Measurements from ENCODE around the gene RSAD1.

DNA sequence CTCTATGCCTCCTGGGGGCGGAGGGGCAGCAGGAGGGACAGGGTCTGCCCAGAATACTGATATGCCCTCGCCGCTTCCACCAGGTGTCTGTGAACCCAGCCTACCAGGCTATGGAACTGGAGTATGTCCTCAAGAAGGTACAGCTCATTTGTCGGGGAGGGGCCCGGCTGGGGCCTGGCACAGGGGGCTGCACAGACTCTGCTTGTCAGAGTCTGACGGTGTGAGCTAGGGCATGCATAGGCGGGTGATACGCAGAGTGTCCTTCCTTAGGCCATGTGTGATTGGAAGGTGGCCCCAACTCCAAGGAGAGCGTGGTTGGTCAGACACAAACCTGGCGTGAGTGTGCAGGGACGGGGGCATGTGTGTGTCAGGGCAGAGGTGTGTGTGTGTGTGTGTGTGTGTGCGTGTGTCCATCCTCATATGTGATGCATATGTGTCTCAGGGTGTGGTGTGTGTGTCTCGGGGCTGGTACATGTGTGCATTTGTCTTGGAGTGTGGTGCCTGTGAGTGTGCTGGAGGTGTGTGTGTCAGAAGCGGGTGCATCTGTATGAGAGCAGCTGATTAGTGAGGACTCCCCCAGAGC, 17.0 kb upstream of the RSAD1 start:
- TF ChIP-seq, protein P1, sequence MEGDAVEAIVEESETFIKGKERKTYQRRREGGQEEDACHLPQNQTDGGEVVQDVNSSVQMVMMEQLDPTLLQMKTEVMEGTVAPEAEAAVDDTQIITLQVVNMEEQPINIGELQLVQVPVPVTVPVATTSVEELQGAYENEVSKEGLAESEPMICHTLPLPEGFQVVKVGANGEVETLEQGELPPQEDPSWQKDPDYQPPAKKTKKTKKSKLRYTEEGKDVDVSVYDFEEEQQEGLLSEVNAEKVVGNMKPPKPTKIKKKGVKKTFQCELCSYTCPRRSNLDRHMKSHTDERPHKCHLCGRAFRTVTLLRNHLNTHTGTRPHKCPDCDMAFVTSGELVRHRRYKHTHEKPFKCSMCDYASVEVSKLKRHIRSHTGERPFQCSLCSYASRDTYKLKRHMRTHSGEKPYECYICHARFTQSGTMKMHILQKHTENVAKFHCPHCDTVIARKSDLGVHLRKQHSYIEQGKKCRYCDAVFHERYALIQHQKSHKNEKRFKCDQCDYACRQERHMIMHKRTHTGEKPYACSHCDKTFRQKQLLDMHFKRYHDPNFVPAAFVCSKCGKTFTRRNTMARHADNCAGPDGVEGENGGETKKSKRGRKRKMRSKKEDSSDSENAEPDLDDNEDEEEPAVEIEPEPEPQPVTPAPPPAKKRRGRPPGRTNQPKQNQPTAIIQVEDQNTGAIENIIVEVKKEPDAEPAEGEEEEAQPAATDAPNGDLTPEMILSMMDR (IDR thresholded peaks at IDR 0.05; ENCODE audit: low read depth, low read length, missing input control): no peak
- TF ChIP-seq RXRA (IDR thresholded peaks at IDR 0.05): no peak
- TF ChIP-seq JUND (IDR thresholded peaks at IDR 0.05): no peak
- TF ChIP-seq RAD21 (IDR thresholded peaks at IDR 0.05): no peak
- TF ChIP-seq EGR1 (IDR thresholded peaks at IDR 0.05; ENCODE audit: low read depth in 2 of 2): no peak
- no peak for TF ChIP-seq MAX (IDR thresholded peaks at IDR 0.05)
- TF ChIP-seq, protein P2, sequence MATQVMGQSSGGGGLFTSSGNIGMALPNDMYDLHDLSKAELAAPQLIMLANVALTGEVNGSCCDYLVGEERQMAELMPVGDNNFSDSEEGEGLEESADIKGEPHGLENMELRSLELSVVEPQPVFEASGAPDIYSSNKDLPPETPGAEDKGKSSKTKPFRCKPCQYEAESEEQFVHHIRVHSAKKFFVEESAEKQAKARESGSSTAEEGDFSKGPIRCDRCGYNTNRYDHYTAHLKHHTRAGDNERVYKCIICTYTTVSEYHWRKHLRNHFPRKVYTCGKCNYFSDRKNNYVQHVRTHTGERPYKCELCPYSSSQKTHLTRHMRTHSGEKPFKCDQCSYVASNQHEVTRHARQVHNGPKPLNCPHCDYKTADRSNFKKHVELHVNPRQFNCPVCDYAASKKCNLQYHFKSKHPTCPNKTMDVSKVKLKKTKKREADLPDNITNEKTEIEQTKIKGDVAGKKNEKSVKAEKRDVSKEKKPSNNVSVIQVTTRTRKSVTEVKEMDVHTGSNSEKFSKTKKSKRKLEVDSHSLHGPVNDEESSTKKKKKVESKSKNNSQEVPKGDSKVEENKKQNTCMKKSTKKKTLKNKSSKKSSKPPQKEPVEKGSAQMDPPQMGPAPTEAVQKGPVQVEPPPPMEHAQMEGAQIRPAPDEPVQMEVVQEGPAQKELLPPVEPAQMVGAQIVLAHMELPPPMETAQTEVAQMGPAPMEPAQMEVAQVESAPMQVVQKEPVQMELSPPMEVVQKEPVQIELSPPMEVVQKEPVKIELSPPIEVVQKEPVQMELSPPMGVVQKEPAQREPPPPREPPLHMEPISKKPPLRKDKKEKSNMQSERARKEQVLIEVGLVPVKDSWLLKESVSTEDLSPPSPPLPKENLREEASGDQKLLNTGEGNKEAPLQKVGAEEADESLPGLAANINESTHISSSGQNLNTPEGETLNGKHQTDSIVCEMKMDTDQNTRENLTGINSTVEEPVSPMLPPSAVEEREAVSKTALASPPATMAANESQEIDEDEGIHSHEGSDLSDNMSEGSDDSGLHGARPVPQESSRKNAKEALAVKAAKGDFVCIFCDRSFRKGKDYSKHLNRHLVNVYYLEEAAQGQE (IDR thresholded peaks at IDR 0.05): no peak
- TF ChIP-seq GABPA (IDR thresholded peaks at IDR 0.05 in 1 of 2, conservative IDR thresholded peaks at IDR 0.05 in 1 of 2): no peak
- TF ChIP-seq SP1 (IDR thresholded peaks at IDR 0.05): no peak
- no peak for TF ChIP-seq TAF1 (conservative IDR thresholded peaks at IDR 0.05)
- no peak for TF ChIP-seq ZBTB33 (IDR thresholded peaks at IDR 0.05)

All from liver (tissue), 3 donors.